ENCODE measurements around the gene CLASRP.

DNA sequence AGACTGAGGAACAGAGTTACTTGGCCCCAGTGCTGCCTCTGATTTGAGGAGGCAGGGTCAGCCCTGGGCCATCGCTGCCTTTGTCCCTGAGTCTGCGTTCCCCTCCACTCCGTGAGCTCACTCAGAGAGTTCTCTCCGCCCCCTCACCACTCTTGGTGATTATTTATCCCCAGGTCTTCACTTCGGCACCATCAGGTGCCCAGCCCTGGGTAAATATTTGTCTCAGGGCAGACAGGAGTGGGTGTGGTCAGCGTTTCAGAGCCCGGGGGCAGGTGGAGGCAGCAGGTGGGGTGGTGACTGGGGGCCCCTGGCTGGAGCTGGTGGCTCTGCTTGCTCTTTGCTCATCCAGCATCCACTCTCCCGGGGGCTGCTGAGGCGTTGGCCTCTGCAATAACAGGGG, 74.8 kb downstream of the CLASRP start:
- TF ChIP-seq ZNF565 (CRISPR knock-in tag; conservative IDR thresholded peaks at IDR 0.05; ENCODE audit: low read depth): no peak
- no peak for TF ChIP-seq POU6F1 (CRISPR knock-in tag; IDR thresholded peaks at IDR 0.05; ENCODE audit: borderline replicate concordance, low read depth)

Measured in SK-N-SH treated with all-trans-retinoic acid at 6 μM for 48 hours (cell line).